Duodenal mucosa (tissue), 2 donors: Measurements from ENCODE around the gene CIZ1.
"Not testable (repeated sequence)": the region's sequence is repeated elsewhere in the genome, so short reads cannot be mapped to it uniquely, and the experiment has no call there.

Experiments used
- H3K27ac ChIP-seq: one replicate; pipeline ENCODE4 v1.7.0; 2013; ENCODE audit warnings: low read depth, low read length
- H3K27me3 ChIP-seq, 2 donors: one replicate each; pipeline ENCODE4 v1.7.0; 2013; ENCODE audit warnings: low read length in 2 of 2, control low read depth in 1 of 2; ENCODE audit not compliant: insufficient read depth in 2 of 2, control insufficient read depth in 1 of 2
- H3K36me3 ChIP-seq, 2 donors: one replicate each; pipeline ENCODE4 v1.7.0; 2013; ENCODE audit warnings: low read length in 2 of 2, control low read depth in 1 of 2; ENCODE audit not compliant: insufficient read depth in 2 of 2, control insufficient read depth in 1 of 2
- H3K4me1 ChIP-seq, 2 donors: one replicate each; pipeline ENCODE4 v1.7.0; 2013; ENCODE audit warnings: low read length in 2 of 2, control low read depth in 1 of 2; ENCODE audit not compliant: insufficient read depth in 2 of 2, control insufficient read depth in 1 of 2
- H3K4me3 ChIP-seq, 2 donors: one replicate each; pipeline ENCODE4 v1.7.0; 2013; ENCODE audit warnings: low read length in 2 of 2, low read depth in 1 of 2
- H3K9ac ChIP-seq, 2 donors: one replicate each; pipeline ENCODE4 v1.7.0; 2013; ENCODE audit warnings: low read length in 2 of 2, low read depth in 1 of 2
- H3K9me3 ChIP-seq, 2 donors: one replicate each; pipeline ENCODE4 v1.7.0; 2013; ENCODE audit warnings: low read length in 2 of 2, control low read depth in 1 of 2; ENCODE audit not compliant: control insufficient read depth in 1 of 2

CIZ1 gene

GRCh38 chr9:128144239-128145181 lies 46.9 kb downstream of the CIZ1 start:
- no peak overlapping the region for H3K27ac ChIP-seq
- no peaks in the 10 kb centered on the region for H3K9me3 ChIP-seq
- H3K4me3 ChIP-seq, result no peak overlapping the region
- no peak overlapping the region for H3K9ac ChIP-seq
- peaks cover 17 to 23% of the 10 kb centered on the region in 2 donors for H3K4me1 ChIP-seq
- no peaks in the 10 kb centered on the region for H3K36me3 ChIP-seq
- no peaks in the 10 kb centered on the region for H3K27me3 ChIP-seq

DNA sequence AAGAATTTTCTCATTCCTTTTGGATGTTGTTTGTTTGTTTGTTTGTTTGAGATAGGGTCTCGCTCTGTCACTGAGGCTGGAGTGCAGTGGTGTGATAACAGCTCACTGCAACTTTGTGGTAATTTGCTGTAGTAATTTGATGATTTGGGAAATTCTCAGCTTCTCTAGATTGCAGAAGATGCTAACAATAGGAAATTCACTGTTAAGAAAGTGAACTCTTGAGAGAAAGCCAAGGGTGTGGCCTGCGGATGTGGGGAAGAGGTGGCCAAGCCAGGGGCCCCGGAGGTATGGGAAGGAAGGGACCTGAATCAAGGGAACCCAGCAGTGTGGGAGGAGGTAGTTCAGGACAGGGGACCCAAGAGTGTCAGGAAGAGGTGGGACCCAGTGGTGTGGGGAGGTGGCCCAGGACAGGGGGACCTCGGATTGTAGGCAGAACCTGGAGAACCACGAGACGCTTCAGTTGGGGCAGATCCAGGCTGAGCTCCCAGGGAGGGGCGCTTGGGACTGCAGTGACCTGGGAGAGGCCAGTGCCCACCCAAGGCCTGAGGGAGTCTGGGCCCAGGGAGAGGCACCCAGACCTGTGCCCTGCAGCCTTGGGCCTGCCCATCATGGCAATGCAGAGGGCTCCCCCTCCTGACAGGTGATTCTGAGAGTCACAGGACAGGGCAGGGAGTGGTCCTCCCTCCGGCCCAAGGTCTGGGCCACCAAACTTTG lies 47.7 kb downstream of the CIZ1 start:
- Histone ChIP-seq H3K9me3 (no peaks in the 10 kb centered on the region), H3K27ac (no peak overlapping the region), H3K4me1 (peaks cover 9 to 16% of the 10 kb centered on the region in 2 donors), H3K9ac (no peak overlapping the region), H3K4me3 (no peak overlapping the region), H3K36me3 (no peaks in the 10 kb centered on the region), H3K27me3 (no peaks in the 10 kb centered on the region)

- Histone ChIP-seq H3K27me3 (no peaks in the 10 kb centered on the region), H3K4me1 (peaks cover 0 to 8% of the 10 kb centered on the region in 2 donors), H3K36me3 (no peaks in the 10 kb centered on the region), H3K4me3 (no peak overlapping the region), H3K9me3 (no peaks in the 10 kb centered on the region), H3K9ac (no peak overlapping the region), H3K27ac (no peak overlapping the region)
Observed at GRCh38 chr9:128142596-128142995, 48.8 kb downstream of the CIZ1 start.

DNA sequence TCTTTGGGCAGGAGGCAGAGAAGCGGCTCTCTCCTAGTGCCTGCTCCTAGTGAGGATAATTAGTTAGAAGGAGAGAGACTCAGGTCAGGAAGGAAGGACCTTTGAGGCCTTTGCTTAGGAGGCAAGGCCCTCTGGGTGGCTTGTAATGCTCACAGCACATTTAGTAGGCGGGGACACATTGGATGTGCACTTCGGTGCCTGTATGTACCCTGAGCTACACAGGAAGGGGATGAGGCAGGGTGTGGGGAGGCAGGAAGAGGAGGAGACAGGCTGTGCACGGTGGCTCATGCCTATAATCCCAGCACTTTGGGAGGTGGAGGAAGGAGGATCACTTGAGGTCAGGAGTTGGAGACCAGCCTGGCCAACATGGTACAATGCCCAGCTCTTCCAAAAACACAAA lies 49.3 kb downstream of the CIZ1 start:
- Histone ChIP-seq H3K27me3 (no peaks in the 10 kb centered on the region), H3K9ac (no peak overlapping the region), H3K27ac (no peak overlapping the region), H3K4me1 (peaks cover 0 to 8% of the 10 kb centered on the region in 2 donors), H3K36me3 (no peaks in the 10 kb centered on the region), H3K9me3 (no peaks in the 10 kb centered on the region), H3K4me3 (no peak overlapping the region)

- no peak overlapping the region for H3K4me3 ChIP-seq
- H3K36me3 ChIP-seq, result no peaks in the 10 kb centered on the region
- H3K27ac ChIP-seq, result no peak overlapping the region
- H3K27me3 ChIP-seq, result no peaks in the 10 kb centered on the region
- H3K9ac ChIP-seq, result no peak overlapping the region
- no peaks in the 10 kb centered on the region for H3K9me3 ChIP-seq
- H3K4me1 ChIP-seq, result peaks cover 0 to 8% of the 10 kb centered on the region in 2 donors
Observed at GRCh38 chr9:128141604-128142003, 49.8 kb downstream of the CIZ1 start.

- H3K4me3 ChIP-seq, result no peak overlapping the region
- peaks cover 0 to 8% of the 10 kb centered on the region in 2 donors for H3K4me1 ChIP-seq
- H3K9ac ChIP-seq, result no peak overlapping the region
- no peaks in the 10 kb centered on the region for H3K27me3 ChIP-seq
- no peaks in the 10 kb centered on the region for H3K9me3 ChIP-seq
- no peak overlapping the region for H3K27ac ChIP-seq
- no peaks in the 10 kb centered on the region for H3K36me3 ChIP-seq
Observed at GRCh38 chr9:128139621-128140020, 51.8 kb downstream of the CIZ1 start.

- Histone ChIP-seq H3K36me3 (no peaks in the 10 kb centered on the region), H3K9ac (no peak overlapping the region), H3K4me1 (no peaks in the 10 kb centered on the region), H3K27ac (no peak overlapping the region), H3K27me3 (no peaks in the 10 kb centered on the region), H3K4me3 (no peak overlapping the region), H3K9me3 (no peaks in the 10 kb centered on the region)
Observed at GRCh38 chr9:128138001-128138400, 53.4 kb downstream of the CIZ1 start.

DNA sequence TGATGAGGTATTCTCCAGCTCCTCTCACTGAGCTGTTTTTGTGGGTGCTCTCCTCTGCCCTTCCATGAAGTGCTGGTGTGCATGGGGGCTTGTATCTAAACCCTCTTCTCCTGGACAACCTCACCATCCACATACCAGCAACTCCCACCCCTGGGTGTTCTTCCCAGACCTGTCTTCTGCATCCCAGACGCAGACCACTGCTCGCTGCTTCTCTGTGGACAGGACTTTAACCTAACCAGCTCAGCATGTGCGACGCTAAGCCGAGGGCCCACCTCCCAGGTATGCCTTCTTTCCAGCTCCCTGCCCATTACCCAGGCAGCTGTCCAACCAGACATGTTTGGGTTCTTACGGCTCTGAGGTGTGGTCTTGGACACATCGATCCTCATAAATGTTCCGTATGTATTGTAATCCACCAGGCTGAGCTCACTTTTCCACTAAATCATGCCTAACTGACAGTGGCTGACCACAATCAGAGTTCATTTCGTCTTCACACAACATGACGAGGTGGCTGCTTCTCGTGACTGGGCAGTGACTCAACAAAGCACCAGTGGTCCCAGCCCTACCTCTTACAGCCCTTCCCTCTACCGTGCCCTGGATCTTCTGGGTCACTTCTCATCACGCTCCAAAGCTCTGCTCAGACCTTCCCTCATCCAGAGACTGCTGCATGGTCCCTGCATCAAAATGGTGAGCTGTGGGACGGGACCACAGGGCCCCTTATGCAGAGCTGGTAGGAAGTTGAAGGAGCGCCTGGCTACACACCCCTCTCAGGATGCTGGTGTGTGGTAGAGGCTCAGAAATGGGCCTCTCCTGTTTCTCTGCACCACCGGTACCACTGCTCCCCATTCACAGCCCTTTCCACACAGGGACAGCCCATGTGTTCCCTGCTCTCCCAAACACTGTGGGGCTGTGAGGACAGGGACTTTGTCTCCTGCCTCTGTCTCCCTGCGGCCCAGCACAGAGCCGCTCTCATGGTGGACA lies 54.3 kb downstream of the CIZ1 start:
- Histone ChIP-seq H3K4me1 (no peaks in the 10 kb centered on the region), H3K27me3 (no peaks in the 10 kb centered on the region), H3K27ac (no peak overlapping the region), H3K9ac (no peak overlapping the region), H3K4me3 (no peak overlapping the region), H3K9me3 (no peaks in the 10 kb centered on the region), H3K36me3 (no peaks in the 10 kb centered on the region)

GRCh38 chr9:128135561-128135960 lies 55.8 kb downstream of the CIZ1 start:
- not testable (repeated sequence) for H3K9ac ChIP-seq, H3K9me3 ChIP-seq, H3K27me3 ChIP-seq, H3K4me3 ChIP-seq, H3K27ac ChIP-seq, H3K4me1 ChIP-seq, H3K36me3 ChIP-seq
